Measurements from ENCODE around the gene LDLR. TPM values are rescaled to one million over a fixed set of nuclear protein-coding genes. Genes with fewer than 3 reads are reported as not detected.
A peak's percentile ranks its signal among the peaks of the same experiment; 100 is the strongest.

LDLR gene
- total and polyA plus RNA-seq, 2 donors (not counting 3 experiments of a cell fraction or from before 2014, with no cell fraction given), result 142 to 174 TPM

GRCh38 chr19:11155373-11156120 is 66.3 kb downstream of the LDLR start, which contains the start of gene SPC24:
SPC24 (minus strand) TSS chr19:11155782; CDS start chr19:11155776, 6 bp downstream.
- Histone ChIP-seq H2AFZ (ENCODE audit: low read depth, low read length) (peak within 1 kb of the TSS; percentile 84), H3K9me1 (replicated peaks; ENCODE audit: control insufficient read depth, extremely low read depth, insufficient read depth, low read length) (no peaks in the 10 kb centered on the region), H3K79me2 (ENCODE audit: control insufficient read depth, insufficient read depth, low read length) (peaks cover 41% of the 10 kb centered on the region), H3K36me3 (ENCODE audit: control insufficient read depth in 2 of 2, extremely low read depth in 1 of 2, insufficient read depth in 2 of 2, low read length in 2 of 2) (no peaks in the 10 kb centered on the region), H3K4me3 (replicated peaks in 1 of 3; ENCODE audit: insufficient read depth in 1 of 3, low read depth in 1 of 3, low read length in 3 of 3) (peak within 1 kb of the TSS; percentile 73 to 97 (median 94)), H3K9ac (replicated peaks; ENCODE audit: extremely low read depth, insufficient read depth, low read length) (peak within 1 kb of the TSS; percentile 77), H3K27me3 (ENCODE audit: control insufficient read depth in 2 of 2, insufficient read depth in 2 of 2, low read length in 2 of 2) (no peaks in the 10 kb centered on the region), H4K20me1 (replicated peaks; ENCODE audit: control insufficient read depth, extremely low read depth, insufficient read depth, low read length) (no peaks in the 10 kb centered on the region), H3K9me3 (replicated peaks; ENCODE audit: control insufficient read depth, insufficient read depth, low read length) (no peaks in the 10 kb centered on the region), H3K27ac (ENCODE audit: insufficient read depth, low read depth, low read length) (peak within 1 kb of the TSS; percentile 75), H3K4me1 (ENCODE audit: control insufficient read depth, extremely low read depth, insufficient read depth, low read length) (peaks cover 28% of the 10 kb centered on the region), H3K4me2 (ENCODE audit: insufficient read depth, low read length) (peak within 1 kb of the TSS; percentile 60)
- TF ChIP-seq POLR2A (IDR thresholded peaks at IDR 0.05; ENCODE audit: low read depth, low read length), result peak; percentile 55
- peak; percentile 81 for TF ChIP-seq POLR2AphosphoS5 (IDR thresholded peaks at IDR 0.05; ENCODE audit: insufficient read depth, low read depth, low read length)
- TF ChIP-seq CTCF (IDR thresholded peaks at IDR 0.05; ENCODE audit: extremely low read depth in 1 of 2, insufficient read depth in 1 of 2, low read depth in 1 of 2, low read length in 2 of 2), result no peak
- POLR2A ChIA-PET, result interaction anchor here (0.6 to 1.5 kb wide), 3 partner anchors 13 to 33 kb away, joined by 3 to 4 read pairs (median 3); no protein-coding TSS in a partner anchor
- dilution Hi-C loops (cut with MboI; ENCODE audit: extremely low pct_ligation_motif_present, low sequenced_read_pairs) (no loop called here), intact Hi-C loops (cut with micrococcal nuclease) (loop anchor here (1.0 to 2.0 kb wide), 3 partner anchors 12 to 17 kb away; no protein-coding TSS in a partner anchor)
- DNase-seq (ENCODE audit: low read depth, low spot score) (peak; percentile 99), FAIRE-seq (peak; percentile 98)
- CTCF ChIA-PET, result interaction anchor here (0.8 to 1.3 kb wide), 6 partner anchors 9 to 29 kb away, joined by 3 to 4 read pairs (median 3); no protein-coding TSS in a partner anchor
- no TSS peak for BruUV-seq (replicated peaks)

Measured in endothelial cell of umbilical vein (primary cell).